ENCODE measurements around the gene RHOU.

Gene RHOU

DNA sequence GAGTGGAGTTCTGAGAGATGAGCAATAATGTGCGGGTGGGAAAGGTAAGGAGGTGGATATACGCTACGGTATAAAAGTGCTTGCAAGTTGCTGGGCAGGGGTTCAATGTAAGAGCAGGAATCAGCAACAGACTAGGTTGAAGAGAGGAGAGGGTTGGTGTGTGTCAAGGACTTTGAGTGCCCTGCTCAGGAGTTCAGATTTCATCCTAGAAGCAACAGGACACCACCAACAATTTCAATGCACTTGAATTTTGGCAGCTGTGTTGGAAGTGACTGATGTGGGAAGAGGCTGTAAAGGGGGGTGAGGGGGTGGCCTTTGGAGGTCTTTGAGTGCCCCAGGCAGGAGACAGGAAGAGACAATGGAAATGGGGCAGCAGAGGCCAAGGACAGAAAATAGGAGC is 57.3 kb downstream of the RHOU start:
- no peak overlapping the region for H3K4me3 ChIP-seq (ENCODE audit: low read depth, low read length)
- no peak for TF ChIP-seq CTCF (conservative IDR thresholded peaks at IDR 0.05; ENCODE audit: low read depth, low read length)
- no peak for DNase-seq (ENCODE audit: low read depth)

- TF ChIP-seq CTCF (conservative IDR thresholded peaks at IDR 0.05; ENCODE audit: low read depth, low read length), result no peak
- no peak for DNase-seq (ENCODE audit: low read depth)
- H3K4me3 ChIP-seq (ENCODE audit: low read depth, low read length), result no peak overlapping the region
Measured at GRCh38 chr1:228793032-228793431, 57.8 kb downstream of the RHOU start.

DNA sequence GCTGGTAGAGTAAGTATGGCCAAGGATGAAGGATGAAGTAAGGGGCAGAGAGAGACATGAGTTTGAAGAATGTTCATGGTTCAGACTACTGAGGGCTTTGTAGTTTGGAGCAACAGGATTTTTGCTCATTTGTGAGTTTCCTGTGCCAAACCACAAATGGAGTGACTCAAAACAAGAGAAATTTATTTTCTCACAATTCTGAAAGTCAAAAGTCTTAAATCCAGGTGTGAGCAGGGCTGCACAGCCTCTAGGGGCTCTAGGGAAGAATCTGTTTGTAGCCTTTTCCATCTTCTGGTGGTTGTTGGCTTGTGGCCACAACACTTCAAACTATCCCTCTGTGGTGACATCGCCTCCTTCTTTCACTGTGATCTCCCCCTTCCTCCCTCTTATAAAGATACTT is 58.9 kb downstream of the RHOU start:
- H3K4me3 ChIP-seq (ENCODE audit: low read depth, low read length), result no peak overlapping the region
- peak; percentile 31 for DNase-seq (ENCODE audit: low read depth)

GRCh38 chr1:228794810-228795209 is 59.5 kb downstream of the RHOU start:
- no peak for TF ChIP-seq CTCF (conservative IDR thresholded peaks at IDR 0.05; ENCODE audit: low read depth, low read length)
- DNase-seq (ENCODE audit: low read depth), result no peak
- H3K4me3 ChIP-seq (ENCODE audit: low read depth, low read length), result no peak overlapping the region

More for the DNA sequence above, 58.9 kb downstream of the RHOU start:
- no peak for TF ChIP-seq CTCF (conservative IDR thresholded peaks at IDR 0.05; ENCODE audit: low read depth, low read length)

DNA sequence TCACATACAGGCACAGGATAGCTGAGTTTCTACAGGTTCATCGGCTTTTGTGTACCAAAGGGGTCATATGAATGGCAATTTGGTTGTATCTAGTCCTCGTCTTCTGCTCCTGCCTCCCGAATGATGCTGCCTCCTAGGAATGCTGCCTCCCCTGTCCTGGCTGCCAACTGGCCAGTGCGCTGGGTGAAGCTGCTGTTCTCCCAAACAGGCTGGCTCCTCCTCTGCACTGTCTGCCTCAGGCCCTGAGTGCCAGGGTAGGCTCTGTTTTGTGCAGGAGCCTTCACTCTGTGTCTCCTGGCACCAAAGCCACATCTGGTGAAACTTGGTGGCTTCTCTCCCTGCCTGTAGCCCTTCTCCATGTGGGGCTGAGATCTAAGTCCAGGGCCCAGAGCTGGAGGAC is 60.3 kb downstream of the RHOU start:
- no peak for DNase-seq (ENCODE audit: low read depth)
- no peak overlapping the region for H3K4me3 ChIP-seq (ENCODE audit: low read depth, low read length)
- TF ChIP-seq CTCF (conservative IDR thresholded peaks at IDR 0.05; ENCODE audit: low read depth, low read length), result no peak

Measured in choroid plexus epithelial cell (primary cell).